Measurements from ENCODE around the gene CD2. TPM values are rescaled to one million over a fixed set of nuclear protein-coding genes. Genes with fewer than 3 reads are reported as not detected.

Gene CD2
- total RNA-seq, 4 donors from 2014 or later, result 0.42 to 4.3 (median 0.90) TPM

DNA sequence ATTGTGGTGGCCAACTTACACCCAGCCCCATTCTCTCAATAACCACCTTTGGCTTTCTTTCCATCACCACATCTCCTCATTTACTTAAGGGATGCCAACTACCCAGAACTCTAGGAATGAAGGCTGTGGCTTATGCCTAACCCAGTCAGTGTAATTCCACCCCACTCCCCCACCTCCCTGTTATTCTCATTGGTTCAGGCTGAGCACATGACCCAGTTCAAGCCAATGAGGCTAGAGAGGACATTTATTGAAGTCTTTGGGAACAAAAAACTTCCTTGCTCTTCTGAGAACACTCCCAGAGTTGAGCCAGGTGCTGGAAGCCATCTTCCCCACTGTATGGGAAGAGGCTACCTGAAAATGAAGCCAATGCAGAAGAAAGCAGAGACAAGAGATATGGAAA lies 22.8 kb upstream of the CD2 start:
- intact Hi-C loops (cut with DNase I), result no loop called here
- Histone ChIP-seq H3K4me3 (no peak overlapping the region), H3K4me1 (no peaks in the 10 kb centered on the region), H3K9me3 (no peaks in the 10 kb centered on the region), H3K27me3 (no peaks in the 10 kb centered on the region), H3K27ac (replicated peaks in 1 of 4) (no peak overlapping the region), H3K36me3 (no peaks in the 10 kb centered on the region)
- no peak for DNase-seq (ENCODE audit: extremely low spot score)
- no peak for TF ChIP-seq POLR2A (IDR thresholded peaks at IDR 0.05; ENCODE audit: low read depth)
- no peak for TF ChIP-seq POLR2AphosphoS5 (IDR thresholded peaks at IDR 0.05)
- TF ChIP-seq, protein P1, sequence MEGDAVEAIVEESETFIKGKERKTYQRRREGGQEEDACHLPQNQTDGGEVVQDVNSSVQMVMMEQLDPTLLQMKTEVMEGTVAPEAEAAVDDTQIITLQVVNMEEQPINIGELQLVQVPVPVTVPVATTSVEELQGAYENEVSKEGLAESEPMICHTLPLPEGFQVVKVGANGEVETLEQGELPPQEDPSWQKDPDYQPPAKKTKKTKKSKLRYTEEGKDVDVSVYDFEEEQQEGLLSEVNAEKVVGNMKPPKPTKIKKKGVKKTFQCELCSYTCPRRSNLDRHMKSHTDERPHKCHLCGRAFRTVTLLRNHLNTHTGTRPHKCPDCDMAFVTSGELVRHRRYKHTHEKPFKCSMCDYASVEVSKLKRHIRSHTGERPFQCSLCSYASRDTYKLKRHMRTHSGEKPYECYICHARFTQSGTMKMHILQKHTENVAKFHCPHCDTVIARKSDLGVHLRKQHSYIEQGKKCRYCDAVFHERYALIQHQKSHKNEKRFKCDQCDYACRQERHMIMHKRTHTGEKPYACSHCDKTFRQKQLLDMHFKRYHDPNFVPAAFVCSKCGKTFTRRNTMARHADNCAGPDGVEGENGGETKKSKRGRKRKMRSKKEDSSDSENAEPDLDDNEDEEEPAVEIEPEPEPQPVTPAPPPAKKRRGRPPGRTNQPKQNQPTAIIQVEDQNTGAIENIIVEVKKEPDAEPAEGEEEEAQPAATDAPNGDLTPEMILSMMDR (IDR thresholded peaks at IDR 0.05), result no peak
- no peak for TF ChIP-seq EP300 (IDR thresholded peaks at IDR 0.05)

DNA sequence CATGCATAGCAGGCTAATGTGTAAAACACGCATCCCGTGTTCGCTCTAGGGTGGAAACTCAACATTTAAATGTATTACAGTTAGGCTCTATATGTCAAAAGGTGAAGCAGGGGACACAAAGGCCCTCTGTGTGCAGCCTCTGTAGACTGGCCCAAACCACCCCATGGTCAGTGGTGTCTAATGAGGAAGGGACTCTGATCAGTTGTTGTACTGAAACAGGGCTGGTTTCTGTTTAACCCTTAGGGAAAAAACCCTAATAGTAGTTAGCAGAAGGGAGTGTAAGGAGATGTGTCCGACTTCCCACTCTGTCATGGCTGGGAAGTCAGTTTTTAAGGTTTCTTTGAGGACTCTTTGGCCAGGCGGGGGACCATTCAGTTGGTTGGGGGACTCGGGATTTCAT lies 21.5 kb upstream of the CD2 start:
- no peak for DNase-seq (ENCODE audit: extremely low spot score)
- H3K4me1 ChIP-seq, result no peaks in the 10 kb centered on the region
- H3K27me3 ChIP-seq, result no peaks in the 10 kb centered on the region
- H3K9me3 ChIP-seq, result no peaks in the 10 kb centered on the region
- TF ChIP-seq POLR2AphosphoS5 (IDR thresholded peaks at IDR 0.05) (no peak), POLR2A (IDR thresholded peaks at IDR 0.05; ENCODE audit: low read depth) (no peak), EP300 (IDR thresholded peaks at IDR 0.05) (no peak)
- TF ChIP-seq, protein P1 (IDR thresholded peaks at IDR 0.05), result no peak
- H3K4me3 ChIP-seq, result no peak overlapping the region
- intact Hi-C loops (cut with DNase I), result no loop called here
- no peak overlapping the region for H3K27ac ChIP-seq (replicated peaks in 1 of 4)
- WGBS, result 87% methylated on average over 6 of the region's 6 CpGs
- no peaks in the 10 kb centered on the region for H3K36me3 ChIP-seq

DNA sequence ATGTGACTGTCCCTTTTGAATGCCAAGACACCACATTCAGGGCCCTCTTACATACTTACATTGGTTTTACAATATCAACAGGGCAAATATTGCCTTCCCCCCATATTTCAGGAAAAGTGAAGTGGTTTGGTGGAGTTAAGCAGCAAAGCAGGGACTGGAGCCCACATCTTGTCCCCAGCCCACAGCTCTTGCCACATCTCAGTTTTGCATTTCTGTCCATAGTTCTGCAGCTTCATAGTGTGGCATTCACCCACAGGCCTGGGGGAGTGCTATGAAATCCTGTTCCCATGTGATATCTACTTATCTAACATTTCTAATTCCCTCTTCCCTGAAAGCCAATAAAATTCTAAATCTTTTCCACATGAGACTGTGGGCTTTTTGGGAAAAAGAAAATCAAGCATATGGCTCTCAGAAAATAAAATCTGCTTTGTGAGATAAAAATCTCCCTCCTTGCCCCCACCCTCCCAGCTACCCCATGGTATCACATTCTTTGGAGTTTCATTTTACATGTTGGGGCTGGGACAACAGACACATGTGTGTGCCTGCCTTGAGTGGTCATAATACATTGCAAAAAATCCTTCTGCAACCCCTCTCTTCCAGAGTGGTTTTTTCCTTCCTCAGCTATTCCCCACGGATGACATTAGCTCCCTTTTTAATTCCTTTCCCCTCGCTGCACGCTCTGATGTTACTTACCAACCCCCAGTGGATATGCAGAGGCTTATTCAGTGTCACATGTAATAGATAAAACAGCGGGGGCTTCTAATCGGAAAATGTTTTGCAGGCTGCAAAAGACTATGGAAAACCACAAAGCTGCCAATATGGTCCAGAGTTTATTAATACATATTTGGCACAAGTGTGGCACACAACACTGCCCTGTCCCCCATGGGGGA lies 20.5 kb upstream of the CD2 start:
- TF ChIP-seq POLR2AphosphoS5 (IDR thresholded peaks at IDR 0.05), result no peak
- TF ChIP-seq, protein P1 (IDR thresholded peaks at IDR 0.05), result no peak
- no peak for TF ChIP-seq EP300 (IDR thresholded peaks at IDR 0.05)
- TF ChIP-seq POLR2A (IDR thresholded peaks at IDR 0.05; ENCODE audit: low read depth), result no peak
- no peak for DNase-seq (ENCODE audit: extremely low spot score)
- WGBS, result 86% methylated on average over 5 of the region's 5 CpGs
- Histone ChIP-seq H3K27ac (replicated peaks in 1 of 4) (no peak overlapping the region), H3K4me3 (no peak overlapping the region), H3K27me3 (no peaks in the 10 kb centered on the region), H3K36me3 (no peaks in the 10 kb centered on the region), H3K4me1 (no peaks in the 10 kb centered on the region), H3K9me3 (no peaks in the 10 kb centered on the region)
- intact Hi-C loops (cut with DNase I), result no loop called here

DNA sequence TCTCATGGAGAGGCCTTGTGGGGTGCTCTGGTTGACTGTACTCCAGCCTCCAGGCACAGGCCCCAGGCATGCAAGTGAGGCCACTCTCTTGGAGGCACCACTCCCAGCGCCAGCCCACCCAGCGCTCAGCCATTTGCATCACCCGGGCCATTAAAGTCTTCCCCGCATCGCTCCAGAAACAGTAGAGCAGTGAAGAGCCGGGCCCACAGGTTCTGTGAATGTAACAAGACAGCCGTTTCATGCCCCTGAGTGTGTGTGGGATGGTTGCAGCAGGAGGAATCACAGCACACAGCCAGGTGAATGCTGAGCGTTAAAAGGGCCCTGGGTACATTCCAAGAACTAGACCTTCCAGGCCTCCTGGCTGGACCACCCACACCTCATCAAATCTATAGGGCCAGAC lies 19.0 kb upstream of the CD2 start:
- no peaks in the 10 kb centered on the region for H3K36me3 ChIP-seq
- intact Hi-C loops (cut with DNase I), result no loop called here
- 96% methylated on average over 8 of the region's 8 CpGs for WGBS
- H3K4me3 ChIP-seq, result no peak overlapping the region
- DNase-seq (ENCODE audit: extremely low spot score), result no peak
- no peaks in the 10 kb centered on the region for H3K9me3 ChIP-seq
- H3K27me3 ChIP-seq, result no peaks in the 10 kb centered on the region
- TF ChIP-seq POLR2A (IDR thresholded peaks at IDR 0.05; ENCODE audit: low read depth) (no peak), POLR2AphosphoS5 (IDR thresholded peaks at IDR 0.05) (no peak), EP300 (IDR thresholded peaks at IDR 0.05) (no peak)
- TF ChIP-seq, protein P1 (IDR thresholded peaks at IDR 0.05), result no peak
- H3K4me1 ChIP-seq, result no peaks in the 10 kb centered on the region
- no peak overlapping the region for H3K27ac ChIP-seq (replicated peaks in 1 of 4)

Measured in esophagus muscularis mucosa (tissue), 4 donors.